Ishikawa (cell line): ENCODE results near the gene SPHK2.

ENCODE experiments used
- CEBPB ChIP-seq: IDR thresholded peaks from 2 replicates; pipeline ENCODE4 v1.6.1; 2012
- CREB1 ChIP-seq: IDR thresholded peaks from 2 replicates; pipeline ENCODE4 v1.6.1; 2012; ENCODE audit warnings: low read depth
- EGR1 ChIP-seq: IDR thresholded peaks from 2 replicates; pipeline ENCODE4 v1.6.1; 2012
- EP300 ChIP-seq: IDR thresholded peaks from 2 replicates; pipeline ENCODE4 v1.6.1; 2012; ENCODE audit warnings: borderline replicate concordance
- FOXM1 ChIP-seq: IDR thresholded peaks from 2 replicates; pipeline ENCODE4 v1.6.1; 2012; ENCODE audit warnings: low read depth, borderline replicate concordance
- NFIC ChIP-seq: IDR thresholded peaks from 2 replicates; pipeline ENCODE4 v1.6.1; 2012
- RAD21 ChIP-seq: IDR thresholded peaks from 2 replicates; pipeline ENCODE4 v1.6.1; 2012; ENCODE audit warnings: low read depth
- REST ChIP-seq: IDR thresholded peaks from 2 replicates; pipeline ENCODE4 v1.6.1; 2012; ENCODE audit warnings: low read depth, mild to moderate bottlenecking
- TAF1 ChIP-seq: IDR thresholded peaks from 2 replicates; pipeline ENCODE4 v1.6.1; 2012; ENCODE audit warnings: low read depth, mild to moderate bottlenecking
- TCF12 ChIP-seq: IDR thresholded peaks from 2 replicates; pipeline ENCODE4 v1.6.1; 2012; ENCODE audit warnings: low read depth
- YY1 ChIP-seq: IDR thresholded peaks from 2 replicates; pipeline ENCODE4 v1.6.1; 2012; ENCODE audit warnings: low read depth
- TF ChIP-seq, protein P1 (sequence below): IDR thresholded peaks from 2 replicates; pipeline ENCODE4 v1.6.1; 2012
- TF ChIP-seq, protein P2 (sequence below): IDR thresholded peaks from 2 replicates; pipeline ENCODE4 v1.6.1; 2012

- TF ChIP-seq REST (no peak), EP300 (no peak), CREB1 (no peak), EGR1 (no peak), FOXM1 (no peak), TAF1 (no peak), NFIC (no peak), TCF12 (no peak), RAD21 (no peak), YY1 (no peak), CEBPB (no peak)
- TF ChIP-seq, protein P1, sequence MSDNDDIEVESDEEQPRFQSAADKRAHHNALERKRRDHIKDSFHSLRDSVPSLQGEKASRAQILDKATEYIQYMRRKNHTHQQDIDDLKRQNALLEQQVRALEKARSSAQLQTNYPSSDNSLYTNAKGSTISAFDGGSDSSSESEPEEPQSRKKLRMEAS: no peak
- TF ChIP-seq, protein P2, sequence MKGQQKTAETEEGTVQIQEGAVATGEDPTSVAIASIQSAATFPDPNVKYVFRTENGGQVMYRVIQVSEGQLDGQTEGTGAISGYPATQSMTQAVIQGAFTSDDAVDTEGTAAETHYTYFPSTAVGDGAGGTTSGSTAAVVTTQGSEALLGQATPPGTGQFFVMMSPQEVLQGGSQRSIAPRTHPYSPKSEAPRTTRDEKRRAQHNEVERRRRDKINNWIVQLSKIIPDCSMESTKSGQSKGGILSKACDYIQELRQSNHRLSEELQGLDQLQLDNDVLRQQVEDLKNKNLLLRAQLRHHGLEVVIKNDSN: no peak
Observed at GRCh38 chr19:48668332-48668731, 49.0 kb downstream of the SPHK2 start.
